GM21390 (cell line): ENCODE measurements around the gene INO80D.
"Not testable (repeated sequence)": the region's sequence is repeated elsewhere in the genome, so short reads cannot be mapped to it uniquely, and the experiment has no call there.

Source experiments
- ATAC-seq: cut with Tn5 transposase; IDR thresholded peaks from one replicate; pipeline ENCODE4 v1.9.1; 2021; ENCODE audit not compliant: unreplicated experiment

INO80D gene

DNA sequence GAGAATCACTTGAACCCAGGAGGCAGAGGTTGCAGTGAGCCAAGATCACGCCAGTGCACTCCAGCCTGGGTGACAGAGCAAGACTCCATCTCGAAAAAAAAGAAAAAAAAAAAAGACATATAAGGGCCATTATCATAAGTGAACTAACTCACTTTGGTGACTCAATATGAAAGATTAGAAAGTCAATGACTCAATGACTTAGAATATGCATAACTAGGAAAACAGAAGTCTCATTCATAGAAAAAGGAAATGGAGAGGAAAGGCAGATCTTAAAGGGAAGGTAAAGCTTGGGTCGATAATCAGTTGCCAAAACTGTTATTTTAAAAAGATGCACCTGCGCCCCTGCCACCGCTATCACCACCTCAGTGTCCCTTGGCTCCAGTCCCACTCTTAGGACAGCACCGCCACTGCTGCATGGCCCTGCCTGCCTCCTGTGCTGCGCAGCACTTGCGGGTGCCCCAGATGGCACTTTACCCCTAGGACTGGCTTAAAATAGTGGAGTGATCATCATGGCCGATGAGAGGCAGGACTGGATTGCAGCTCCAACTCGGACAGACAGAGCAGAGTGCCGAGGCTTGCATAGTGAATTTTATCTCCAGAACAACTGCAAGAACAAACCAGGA is 54.7 kb downstream of the INO80D start:
- ATAC-seq, result peak; percentile 71

DNA sequence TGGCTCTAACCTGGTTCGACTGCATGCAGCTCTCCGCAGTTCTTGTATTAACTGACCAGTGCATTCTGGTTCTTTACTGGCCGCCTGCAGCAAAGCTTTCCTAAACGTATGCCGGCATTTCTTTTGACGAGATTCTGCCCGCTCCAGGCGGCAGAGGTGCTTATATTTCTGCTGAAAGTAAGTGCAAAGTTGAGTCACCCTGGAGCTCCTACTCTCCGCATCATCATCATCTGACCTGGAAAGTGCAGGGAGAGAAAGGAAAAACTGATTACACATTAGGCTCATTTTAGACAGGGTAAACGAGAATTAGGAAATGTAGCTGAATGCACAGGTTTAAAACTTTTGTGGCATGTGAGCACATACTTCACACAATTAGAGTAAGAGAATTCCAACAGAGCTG is 57.9 kb downstream of the INO80D start:
- ATAC-seq, result no peak

DNA sequence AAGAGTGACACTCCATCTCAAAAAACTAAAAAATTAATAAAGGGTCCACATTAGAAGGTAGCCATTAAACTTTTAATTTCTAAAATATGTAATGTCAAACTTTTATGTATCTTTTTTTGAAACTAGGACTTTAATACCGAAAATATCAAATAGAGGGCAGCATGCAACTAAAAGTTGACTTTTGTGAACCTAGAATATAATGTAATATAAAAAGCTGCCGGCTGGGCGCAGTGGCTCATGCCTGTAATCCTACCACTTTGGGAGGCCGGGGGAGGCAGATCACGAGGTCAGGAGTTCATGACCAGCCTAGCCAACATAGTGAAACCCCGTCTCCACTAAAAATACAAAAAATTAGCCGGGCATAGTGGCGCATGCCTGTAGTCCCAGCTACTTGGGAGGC is 62.8 kb downstream of the INO80D start:
- ATAC-seq, result no peak

DNA sequence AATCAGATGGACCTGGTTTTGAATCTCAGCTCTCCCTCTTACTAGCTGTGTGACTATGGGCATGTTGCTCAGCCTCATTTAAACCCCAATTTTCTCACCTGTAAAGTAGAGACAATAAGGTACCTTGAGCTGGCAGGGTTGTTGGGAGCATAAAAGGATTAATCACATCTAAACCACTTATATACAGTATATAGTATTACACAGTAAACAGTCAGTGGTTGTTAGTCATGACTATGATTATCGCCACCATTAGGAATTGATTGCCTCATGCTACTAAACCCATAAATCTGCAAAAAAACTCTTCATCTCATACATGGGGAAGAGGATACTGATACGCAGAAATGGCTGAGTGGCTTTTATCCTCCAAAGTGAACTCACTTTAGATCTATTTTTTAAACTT is 65.8 kb downstream of the INO80D start:
- ATAC-seq, result no peak

DNA sequence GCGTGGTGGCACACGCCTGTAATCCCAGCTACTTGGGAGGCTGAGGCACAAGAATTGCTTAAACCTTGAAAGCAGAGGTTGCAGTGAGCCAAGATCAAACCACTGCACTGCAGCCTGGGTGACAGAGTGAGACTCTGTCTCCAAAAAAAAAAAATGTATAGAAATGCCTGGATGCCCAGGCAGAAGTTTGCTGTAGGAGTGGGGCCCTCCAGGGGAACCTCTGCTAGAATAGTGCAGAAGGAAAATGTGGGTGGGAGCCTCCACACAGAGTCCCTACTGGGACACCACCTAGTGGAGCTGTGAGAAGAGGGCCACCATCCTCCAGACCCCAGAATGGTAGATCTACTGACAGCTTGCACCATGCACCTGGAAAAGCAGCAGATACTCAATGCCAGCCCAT is 70.2 kb downstream of the INO80D start:
- ATAC-seq, result not testable (repeated sequence)

DNA sequence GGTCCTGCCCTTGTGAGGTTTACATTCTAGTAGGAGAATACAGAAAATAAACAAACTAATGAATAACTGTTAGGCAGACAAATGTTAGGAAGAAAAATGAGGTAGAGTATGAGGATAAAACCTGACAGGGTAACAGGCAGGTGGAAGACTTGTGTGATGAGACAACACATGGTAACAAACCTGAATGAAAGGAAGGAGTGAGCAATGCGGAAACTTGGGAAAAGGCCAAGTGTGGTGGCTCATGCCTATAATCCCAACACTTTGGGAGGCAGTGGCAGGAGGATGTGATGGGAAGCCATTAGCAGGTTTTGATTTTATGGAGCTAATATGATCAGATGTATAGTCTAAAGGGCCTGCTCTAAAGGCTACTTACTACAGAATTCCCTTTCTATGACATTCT is 74.2 kb downstream of the INO80D start:
- no peak for ATAC-seq

DNA sequence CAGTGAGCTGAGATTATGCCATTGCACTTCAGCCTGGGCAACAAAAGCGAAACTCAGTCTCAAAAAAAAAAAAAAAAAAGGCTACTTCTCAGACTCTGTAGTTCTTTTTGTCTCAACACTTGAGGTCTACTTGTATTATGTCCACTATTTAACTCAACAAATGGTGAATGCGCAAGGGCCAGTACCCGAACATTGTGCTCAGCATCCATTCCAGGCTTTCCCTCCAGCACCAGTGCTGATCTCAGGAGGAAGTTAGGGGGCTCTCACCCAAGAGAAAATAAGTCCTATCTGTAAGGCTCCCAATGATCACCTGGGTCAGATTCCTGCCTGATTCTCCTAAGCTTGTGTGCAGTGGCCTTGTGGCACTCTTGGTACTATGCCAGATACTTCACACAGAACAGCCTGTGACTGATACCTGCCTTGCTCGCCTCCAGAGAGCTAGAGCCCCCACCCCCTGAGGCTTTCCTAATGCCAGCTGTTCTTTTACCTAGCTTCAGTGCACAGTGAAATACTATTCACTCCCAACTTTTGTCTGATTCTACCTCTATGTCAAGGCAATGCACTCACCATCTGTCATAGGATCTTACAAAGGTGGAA is 74.9 kb downstream of the INO80D start:
- no peak for ATAC-seq

DNA sequence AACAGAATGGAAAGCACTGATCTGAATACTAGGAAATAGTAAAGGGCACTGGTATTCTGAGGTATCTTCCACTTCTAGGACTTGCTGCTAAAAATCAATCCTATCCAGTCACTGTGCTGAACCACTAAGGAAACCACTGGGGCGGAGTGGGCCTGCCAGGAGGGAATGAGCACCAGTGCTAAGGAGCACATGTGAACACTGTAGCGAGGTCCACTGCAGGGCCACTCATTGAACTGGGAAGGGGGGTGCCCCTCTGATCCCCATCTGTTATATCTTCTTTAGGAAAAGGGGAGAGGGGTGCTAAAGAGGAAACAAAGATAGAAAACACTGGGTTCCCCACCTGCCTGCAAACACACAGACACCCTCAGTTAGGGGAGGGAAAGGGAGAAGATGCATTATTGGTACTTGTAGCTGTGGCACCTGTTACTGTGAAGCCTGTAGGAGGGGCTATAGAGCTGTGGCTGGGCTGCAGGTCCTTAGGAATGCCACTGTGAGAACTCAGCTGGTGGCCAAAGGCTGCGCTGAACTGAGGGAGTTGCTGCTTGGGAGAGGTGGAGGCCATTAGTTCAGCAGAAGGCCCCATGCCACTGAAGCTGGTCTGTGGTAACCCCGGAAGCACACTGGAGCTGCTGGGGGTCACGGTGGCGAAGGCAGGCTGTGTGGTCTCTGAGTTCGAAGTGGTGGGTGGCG is 81.8 kb downstream of the INO80D start:
- no peak for ATAC-seq

DNA sequence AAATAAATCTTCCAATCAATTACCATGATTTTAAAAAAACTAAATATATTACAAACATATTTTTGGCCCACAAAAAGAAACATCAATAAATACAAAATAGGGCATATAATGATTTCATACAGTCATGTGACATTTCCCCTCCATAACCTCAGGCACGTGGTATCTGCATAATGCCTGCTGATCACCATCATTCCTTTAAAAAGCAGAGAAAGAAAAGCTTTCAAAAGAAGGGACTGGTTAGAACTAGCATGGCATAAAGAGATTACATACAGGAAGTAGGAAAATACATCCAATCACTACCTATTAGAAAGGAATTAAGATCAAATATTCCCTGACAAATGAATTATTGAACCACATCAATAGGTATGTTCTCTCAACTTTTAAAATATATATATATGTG is 83.5 kb downstream of the INO80D start:
- ATAC-seq, result no peak

DNA sequence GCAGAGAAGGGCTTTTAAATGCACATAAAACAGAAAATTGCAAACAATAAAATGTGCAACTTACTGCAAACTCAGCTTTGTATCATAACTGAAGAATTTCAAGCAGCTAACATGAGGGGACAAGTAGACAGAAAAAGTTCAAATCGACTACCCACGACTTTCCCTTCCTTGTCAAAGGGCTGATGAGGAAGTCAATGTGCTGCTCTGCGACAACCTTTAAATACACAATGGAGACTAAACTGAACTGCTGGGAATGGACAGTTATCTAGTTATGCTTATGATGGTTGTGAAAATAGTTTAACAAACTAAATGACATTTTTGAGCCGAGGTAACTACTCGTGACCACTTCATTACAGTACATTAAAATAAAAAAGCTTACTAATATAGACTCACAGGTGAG is 84.1 kb downstream of the INO80D start:
- no peak for ATAC-seq

DNA sequence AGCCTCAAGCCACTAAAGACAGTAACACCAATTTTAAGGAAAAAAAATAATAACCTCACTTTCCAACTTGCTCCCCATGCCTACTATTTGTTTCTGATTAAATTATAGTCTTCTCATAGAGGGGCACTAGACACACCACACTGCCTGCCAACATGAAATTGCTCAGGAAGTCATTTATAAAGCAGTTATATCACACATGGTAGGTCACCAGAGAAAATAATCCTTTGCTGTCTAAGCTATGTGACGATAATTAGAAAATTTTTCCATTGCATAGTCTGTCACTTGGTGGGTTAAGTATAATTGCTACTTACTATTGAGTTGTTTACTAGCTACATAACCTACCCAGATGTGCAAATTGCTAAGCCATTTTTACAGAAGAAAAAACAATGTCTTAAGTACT is 85.2 kb downstream of the INO80D start:
- ATAC-seq, result no peak

DNA sequence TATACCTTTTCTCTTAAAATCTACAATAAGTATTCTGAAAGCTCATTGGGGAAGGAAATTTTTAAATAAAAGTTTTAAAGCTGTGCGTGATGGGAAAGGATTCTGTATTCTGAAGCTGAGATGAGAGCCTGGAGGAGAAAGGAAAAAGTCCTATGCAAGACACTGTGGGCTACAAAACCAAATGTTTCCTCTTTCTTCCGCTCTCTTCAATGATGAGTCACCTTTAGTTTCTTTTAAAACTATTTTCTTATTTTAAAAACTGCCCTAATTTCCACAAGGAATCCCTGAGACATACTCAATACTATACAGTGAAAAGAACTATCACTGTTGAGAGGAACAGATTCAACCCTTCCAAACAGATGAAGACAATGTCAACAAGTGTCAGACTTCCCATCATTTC is 87.4 kb downstream of the INO80D start:
- ATAC-seq, result no peak

DNA sequence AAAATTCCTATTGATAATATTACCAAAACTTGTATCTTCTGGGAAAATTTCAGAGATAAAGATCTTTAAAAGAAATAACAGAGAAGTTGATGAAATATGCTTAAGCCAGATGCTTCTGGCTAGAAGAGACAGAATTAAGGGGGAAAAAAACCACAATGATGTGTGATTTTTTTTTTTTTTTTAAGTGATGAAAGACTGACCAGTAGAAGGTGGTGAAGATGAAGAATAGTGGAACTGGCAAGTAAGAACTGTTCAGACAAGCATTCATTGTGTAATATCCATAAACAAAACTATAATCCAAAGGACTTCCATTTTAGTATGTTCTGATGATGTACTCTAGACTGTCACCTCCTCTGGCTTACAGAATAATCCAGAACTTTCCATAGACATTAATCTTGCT is 89.8 kb downstream of the INO80D start:
- no peak for ATAC-seq

DNA sequence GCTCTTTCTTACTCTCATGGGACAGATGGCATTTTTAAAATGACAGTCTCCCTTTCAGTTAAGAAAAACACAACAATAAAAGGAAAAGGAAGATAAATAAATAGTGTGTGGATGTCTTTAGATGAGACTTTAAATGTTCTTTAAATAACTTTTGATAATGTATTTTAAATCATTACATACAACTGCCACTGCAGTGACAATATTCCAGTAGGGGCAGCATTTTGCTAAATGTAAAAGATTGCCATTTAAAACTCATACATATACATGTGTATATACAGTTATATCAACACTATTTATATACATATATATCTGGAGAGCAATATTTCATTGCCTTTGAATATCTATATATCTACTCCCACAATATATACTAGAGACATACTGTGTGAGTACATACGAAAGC is 90.7 kb downstream of the INO80D start:
- ATAC-seq, result no peak

DNA sequence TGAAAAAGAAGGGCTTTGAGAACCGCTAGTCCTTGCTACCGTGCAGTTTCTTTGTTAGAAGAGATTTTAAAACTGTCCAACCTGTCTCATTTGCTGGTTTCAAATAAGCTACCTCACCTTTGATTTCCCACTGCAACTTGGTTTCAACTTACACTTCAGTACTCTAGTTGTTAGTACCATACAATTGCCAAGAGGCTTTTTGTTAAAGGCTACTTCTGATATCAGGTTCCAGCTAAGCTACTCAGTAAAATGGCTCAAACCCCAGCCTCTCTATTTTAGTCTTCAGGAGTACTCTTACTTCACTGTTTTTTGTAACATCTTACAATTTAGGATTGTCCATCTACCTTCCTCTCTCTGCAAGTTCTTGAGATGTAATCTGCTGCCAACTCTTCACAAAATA is 91.6 kb downstream of the INO80D start:
- ATAC-seq, result no peak

DNA sequence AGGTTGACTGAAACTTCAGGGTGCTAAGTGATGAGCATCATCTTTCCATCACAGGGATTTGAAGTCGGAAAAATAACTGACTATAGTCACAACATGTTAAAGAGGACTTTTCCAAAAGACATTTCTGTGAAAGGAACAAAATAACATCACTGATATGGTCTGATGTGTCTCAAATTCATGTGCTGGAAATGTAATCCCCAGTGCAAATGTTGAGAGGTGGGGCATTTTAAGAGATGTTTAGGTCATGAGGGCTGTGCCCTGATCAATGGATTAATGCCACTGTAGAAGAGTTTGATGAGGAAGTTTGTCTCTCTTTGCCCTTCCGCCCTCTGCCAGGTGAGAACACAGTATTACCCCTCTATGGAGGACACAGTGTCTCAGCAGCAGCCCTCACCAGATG is 95.9 kb downstream of the INO80D start:
- ATAC-seq, result no peak

DNA sequence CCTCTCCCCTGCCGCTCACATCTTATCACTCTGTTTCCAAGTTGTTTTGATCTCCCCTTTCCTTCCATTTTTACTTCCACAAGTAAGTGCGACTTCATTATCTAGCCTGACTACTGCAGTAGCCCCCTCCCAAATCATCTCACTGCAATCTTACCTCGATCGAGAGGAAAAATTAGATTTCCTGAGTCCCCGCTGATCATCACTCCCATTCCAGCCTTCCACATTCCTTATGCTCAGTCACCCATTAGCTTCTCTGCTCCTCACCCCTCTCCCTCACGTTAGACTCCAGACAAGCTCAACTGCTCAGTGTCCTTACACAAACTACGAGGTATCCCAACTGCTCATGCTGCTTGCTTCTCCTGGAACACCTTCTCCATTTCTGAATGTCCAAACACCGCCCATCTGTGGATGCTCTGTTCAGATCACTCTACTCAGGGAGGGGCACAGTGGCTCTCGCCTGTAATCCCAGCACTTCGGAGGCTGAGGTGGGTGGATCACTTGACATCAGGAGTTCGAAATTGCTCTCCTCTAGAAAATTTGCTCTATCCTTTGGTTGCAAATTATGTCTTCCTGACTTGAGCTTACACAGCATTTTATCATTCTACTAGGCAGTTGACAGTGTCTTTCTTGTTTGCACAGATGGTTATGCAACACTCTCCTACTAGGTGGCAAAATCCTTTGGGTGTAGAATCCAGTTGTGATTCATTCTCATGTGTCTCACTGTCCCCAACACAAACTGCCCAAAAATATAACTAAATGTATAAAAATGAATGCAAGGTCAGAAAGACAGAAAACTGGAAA is 96.5 kb downstream of the INO80D start:
- ATAC-seq, result no peak

DNA sequence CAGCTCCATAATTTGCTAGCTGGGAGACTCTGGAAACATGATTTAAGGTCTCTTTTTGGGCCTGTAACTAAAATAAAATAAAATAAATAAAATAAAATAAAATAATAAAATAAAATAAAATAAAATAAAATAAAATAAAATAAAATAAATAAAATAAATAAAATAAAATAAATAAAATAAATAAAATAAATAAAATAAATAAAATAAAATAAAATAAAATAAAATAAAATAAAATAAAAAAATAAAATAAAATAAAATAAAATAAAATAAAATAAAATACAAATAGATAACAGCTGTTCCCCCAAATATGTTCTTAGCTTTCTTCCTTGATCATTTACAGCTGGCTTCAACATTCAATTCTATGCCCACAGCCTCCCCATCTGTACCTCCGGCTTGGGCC is 97.3 kb downstream of the INO80D start:
- ATAC-seq, result not testable (repeated sequence)

DNA sequence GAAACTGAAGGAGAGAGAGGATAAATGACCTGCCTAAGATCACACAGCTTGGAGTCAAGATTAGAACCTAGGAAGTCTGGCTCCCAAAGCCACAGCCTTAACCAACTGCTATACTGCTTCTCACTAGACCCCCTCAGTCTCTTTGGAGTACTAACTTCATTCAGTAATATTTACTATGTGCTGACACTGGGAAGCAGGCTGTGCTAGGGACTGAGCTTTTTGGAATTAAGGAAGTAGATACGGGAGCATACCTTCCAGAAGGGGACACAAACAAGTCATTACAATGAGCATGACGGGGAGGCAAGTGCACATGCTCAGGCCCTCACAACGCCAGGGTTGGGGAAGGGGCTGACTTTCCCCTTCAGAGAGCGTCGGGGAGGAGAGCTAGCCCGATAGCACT is 97.7 kb downstream of the INO80D start:
- no peak for ATAC-seq

DNA sequence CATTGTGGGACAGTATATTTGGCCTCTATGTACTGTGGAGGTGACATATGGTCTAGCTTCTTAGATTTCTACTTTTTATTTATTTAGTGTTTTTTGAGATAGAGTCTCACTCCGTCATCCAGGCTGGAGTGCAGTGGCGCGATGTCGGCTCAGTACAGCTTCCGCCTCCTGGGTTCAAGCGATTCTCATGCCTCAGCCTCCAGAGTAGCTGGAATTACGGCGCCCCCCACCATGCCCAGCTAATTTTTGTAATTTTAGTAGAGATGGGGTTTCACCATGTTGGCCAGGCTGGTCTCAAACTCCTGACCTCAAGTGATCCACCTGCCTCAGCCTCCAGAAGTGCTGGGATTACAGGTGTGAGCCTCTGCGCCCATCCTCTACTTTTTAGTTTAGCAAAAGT is 99.6 kb downstream of the INO80D start:
- ATAC-seq, result not testable (repeated sequence)

DNA sequence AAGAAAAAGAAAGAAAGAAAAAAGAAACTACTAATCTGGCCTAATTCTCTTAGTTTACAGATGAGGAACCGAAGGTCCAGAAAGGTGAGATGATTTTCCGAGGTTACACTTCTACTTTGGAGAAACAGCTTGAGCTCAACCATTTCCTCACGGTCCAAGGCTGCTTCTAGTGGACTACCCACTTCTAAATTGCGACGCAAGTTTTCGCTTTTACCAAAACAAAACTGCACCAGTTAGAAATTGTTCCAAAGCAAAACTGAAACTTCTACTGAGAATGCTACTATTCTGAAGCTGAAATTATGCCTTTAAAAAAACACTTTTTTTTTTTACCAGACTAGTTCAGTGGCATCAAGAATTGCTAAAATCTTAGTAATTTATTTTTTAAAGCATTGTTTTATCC is 101.6 kb downstream of the INO80D start:
- peak; percentile 87 for ATAC-seq

DNA sequence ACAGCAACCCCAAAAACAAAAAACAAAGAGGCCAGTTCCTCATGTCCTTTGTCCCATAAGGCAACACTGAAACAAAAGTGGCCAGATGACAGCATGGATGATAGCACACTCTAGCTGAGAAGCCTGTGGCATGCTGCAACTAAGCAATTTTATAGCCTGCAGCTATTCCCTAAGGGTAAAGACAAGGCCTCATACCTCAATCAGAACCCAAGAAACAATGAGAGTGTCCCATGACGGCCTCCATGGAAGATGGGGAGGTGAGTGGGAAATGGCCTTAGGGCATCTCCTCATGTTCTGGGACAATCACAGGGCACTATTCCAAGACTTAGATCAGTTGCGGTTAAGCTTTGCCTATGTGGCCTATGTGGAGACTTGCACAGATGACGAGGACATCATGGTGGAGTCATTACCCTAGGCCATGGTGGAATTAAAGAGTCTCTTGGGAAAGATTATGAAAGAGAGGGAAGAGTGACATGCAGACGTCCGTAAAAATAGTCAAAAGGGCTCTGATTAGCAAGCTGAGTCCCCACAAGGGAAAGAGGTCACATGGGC is 103.1 kb downstream of the INO80D start:
- no peak for ATAC-seq
